NCI-H82 treated with DMSO at 0.1 percent for 48 hours (cell line): ENCODE data around the gene MGAT2.
"Not testable (repeated sequence)": the region's sequence is repeated elsewhere in the genome, so short reads cannot be mapped to it uniquely, and the experiment has no call there.

ENCODE experiments used
- DNase-seq: peaks from one replicate; lab custom pipeline; 2025; ENCODE audit not compliant: unreplicated experiment; lab: John Stamatoyannopoulos, UW

Gene MGAT2

DNA sequence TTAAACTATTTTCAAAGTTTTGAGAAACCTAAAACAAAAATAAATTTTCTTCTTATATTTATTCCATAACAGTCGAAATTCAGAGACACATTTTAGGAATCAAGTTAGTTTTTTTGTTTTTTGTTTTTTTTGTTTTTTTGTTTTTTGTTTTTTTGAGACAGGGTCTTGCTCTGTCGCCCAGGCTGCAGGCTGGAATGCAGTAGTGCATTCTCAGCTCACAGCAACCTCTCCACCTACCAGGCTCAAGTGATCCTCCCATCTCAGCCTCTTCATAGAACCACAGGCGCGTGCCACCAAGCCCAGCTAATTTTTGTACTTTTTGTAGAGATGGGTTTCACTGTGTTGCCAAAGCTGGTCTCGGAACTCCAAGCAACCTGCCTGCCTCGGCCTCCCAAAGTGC lies 32.9 kb downstream of the MGAT2 start:
- DNase-seq = no peak

DNA sequence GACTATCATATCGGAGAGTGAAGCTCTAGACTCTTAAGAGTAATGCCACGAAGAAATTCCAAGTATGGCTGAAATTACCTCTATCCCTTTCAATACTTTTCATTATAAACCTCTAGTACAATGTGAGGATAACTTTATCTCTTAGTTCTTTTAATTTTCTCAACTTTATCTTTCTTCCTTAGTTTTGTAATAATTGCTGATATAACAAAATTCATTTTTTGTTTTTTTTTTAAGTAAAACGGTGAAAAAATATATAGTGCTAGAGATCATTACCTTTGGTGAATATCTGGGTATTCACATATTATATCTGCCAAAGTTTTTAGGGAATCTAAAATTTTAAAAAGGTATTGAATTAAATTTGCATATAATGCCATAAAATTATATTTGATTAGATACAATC lies 33.9 kb downstream of the MGAT2 start:
- no peak for DNase-seq

DNA sequence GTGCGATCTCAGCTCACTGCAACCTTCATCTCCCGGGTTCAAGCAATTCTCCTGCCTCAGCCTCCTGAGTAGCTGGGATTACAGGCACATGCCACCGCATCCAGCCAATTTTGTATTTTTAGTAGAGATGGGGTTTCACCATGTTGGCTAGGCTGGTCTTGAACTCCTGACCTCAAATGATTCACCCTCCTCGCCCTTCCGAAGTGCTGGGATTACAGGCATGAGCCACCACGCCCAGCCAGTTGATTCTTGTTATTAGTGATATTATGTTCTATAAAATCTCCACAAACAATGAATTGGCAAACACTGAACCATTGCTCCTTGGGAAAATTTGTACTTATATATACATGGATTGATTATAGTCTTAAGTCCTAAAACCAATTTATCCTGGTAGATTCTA lies 36.9 kb downstream of the MGAT2 start:
- DNase-seq = not testable (repeated sequence)

DNA sequence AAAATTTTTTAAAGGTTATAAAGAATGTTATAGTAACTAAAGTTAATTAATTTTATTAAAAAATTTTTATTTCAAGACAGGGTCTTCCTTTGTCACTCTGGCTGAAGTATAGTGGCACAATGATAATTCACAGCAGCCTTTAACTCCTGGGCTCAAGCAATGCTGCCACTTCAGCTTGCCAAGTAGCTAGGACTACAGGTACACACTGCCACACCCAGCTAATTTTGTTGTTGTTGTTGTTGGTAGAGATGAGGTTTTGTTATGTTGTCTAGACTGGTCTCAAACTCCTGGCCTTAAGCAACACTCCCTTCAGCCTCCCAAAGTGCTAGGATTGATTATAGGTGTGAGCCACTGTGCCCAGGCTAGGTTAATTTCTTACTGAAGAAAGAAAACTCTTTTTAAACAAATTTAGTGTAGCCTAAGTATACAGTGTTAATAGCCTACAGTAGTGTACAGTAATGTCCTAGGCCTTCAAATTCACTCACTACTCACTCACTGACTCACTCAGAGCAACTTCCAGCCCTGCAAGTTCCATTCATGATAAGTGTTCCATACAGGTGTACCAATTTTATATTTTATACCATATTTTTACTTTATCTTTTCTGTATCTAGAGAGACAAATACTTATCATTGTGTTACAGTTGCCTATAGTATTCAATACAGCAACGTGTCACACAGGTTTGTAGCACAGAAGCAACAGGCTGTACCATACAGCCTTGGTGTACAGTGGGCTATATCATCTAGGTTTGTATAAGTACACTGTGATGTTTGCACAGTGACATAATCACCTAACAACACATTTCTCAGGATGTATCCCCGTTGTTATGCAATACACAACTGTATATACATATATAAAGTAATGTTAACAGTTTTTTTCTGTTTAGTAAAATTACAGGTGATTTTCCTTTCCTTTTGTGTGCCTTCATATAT lies 39.2 kb downstream of the MGAT2 start:
- no peak for DNase-seq

DNA sequence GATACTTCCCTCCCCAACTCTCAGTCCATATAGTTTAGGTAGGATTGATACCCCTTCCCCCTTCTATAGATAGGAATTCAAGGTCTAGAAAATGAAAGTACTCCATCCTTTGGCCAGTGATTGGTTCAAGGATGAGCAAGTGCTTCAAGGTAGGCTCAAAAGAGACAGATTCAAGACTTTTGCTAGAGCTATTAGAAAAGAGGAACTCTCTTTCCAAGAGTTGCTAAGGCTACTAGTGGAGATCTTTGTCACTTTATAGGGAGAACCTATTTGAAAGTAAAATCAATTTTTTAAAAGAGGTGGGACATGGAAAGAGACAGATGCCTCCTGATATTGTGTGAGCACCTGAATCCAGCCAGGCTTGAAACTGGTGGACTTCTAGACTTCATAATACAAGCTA lies 49.9 kb downstream of the MGAT2 start:
- no peak for DNase-seq
